IMR-90 (cell line): ENCODE results near the gene ADAP1. TPM values are rescaled to one million over a fixed set of nuclear protein-coding genes. Genes with fewer than 3 reads are reported as not detected.

ENCODE experiments used
- ATAC-seq: fragments of 200-7000 bp; cut with Tn5 transposase; 2 replicates; pipeline ENCODE4 v1.9.1; 2020; ENCODE audit warnings: low read depth, mild to moderate bottlenecking, moderate library complexity
- BruUV-seq: library from RNA; stranded (reverse); fragments of 400-500 nt; replicated peaks from 2 replicates; lab custom pipeline; 2021; lab: Mats Ljungman, UMichigan
- CTCF ChIA-PET: fragments of 300-600 bp; formaldehyde crosslinking; extraction: SDS; loops from one replicate; lab custom pipeline; 2021; ENCODE audit warnings: antibody characterized with exemption; lab: Yijun Ruan, JAX
- POLR2A ChIA-PET: fragments of 300-600 bp; sonication (Branson Sonifier 250); formaldehyde crosslinking; loops from one replicate; lab custom pipeline; 2022; ENCODE audit warnings: antibody characterized with exemption; ENCODE audit not compliant: unreplicated experiment; lab: Charles Lee
- DNase-seq: peaks from one replicate; pipeline ENCODE4 v3.0.0; 2013
- H2AFZ ChIP-seq: replicated peaks from 2 replicates; pipeline ENCODE3; 2013; ENCODE audit warnings: low read length, mild to moderate bottlenecking; ENCODE audit not compliant: poor library complexity
- H2AK5ac ChIP-seq: 2 replicates; pipeline ENCODE4 v1.6.1; 2013; ENCODE audit warnings: low read depth, low read length, inconsistent platforms
- H2AK9ac ChIP-seq: replicated peaks from 2 replicates; pipeline ENCODE3; 2013; ENCODE audit warnings: mild to moderate bottlenecking, low read depth, low read length, moderate library complexity; ENCODE audit not compliant: poor library complexity
- H2BK120ac ChIP-seq: 2 replicates; pipeline ENCODE4 v1.6.1; 2013; ENCODE audit warnings: low read depth, low read length, inconsistent platforms
- H2BK15ac ChIP-seq: 3 replicates; pipeline ENCODE4 v1.6.1; 2013; ENCODE audit warnings: low read depth, low read length, inconsistent platforms
- H2BK20ac ChIP-seq: 2 replicates; pipeline ENCODE4 v1.6.1; 2013; ENCODE audit warnings: low read depth, mild to moderate bottlenecking, inconsistent platforms, low read length, moderate library complexity
- H2BK5ac ChIP-seq: 2 replicates; pipeline ENCODE4 v1.6.1; 2013; ENCODE audit warnings: mild to moderate bottlenecking, low read depth, low read length, inconsistent platforms; ENCODE audit not compliant: poor library complexity, severe bottlenecking
- H3K14ac ChIP-seq: replicated peaks from 2 replicates; pipeline ENCODE4 v1.6.1; 2013; ENCODE audit warnings: low read depth, low read length, inconsistent platforms
- H3K18ac ChIP-seq: 2 replicates; pipeline ENCODE4 v1.6.1; 2013; ENCODE audit warnings: low read depth, low read length, control low read depth
- H3K23ac ChIP-seq: 2 replicates; pipeline ENCODE4 v1.6.1; 2013; ENCODE audit warnings: low read depth, low read length, inconsistent platforms
- H3K27ac ChIP-seq: 2 replicates; pipeline ENCODE4 v1.5.1; 2013; ENCODE audit warnings: mild to moderate bottlenecking, control low read depth, low read length; ENCODE audit not compliant: insufficient read depth
- H3K27me3 ChIP-seq: 2 replicates; pipeline ENCODE4 v1.6.1; 2013; ENCODE audit warnings: low read length; ENCODE audit not compliant: control insufficient read depth, insufficient read depth
- H3K36me3 ChIP-seq: 2 replicates; pipeline ENCODE4 v1.6.1; 2013; ENCODE audit warnings: low read length, mixed read lengths; ENCODE audit not compliant: control insufficient read depth, insufficient read depth
- H3K4ac ChIP-seq: 2 replicates; pipeline ENCODE4 v1.6.1; 2013; ENCODE audit warnings: low read depth, low read length, inconsistent platforms
- H3K4me1 ChIP-seq: 2 replicates; pipeline ENCODE4 v1.6.1; 2013; ENCODE audit warnings: low read length, mixed read lengths; ENCODE audit not compliant: control insufficient read depth, insufficient read depth
- H3K4me2 ChIP-seq: 2 replicates; pipeline ENCODE4 v1.6.1; 2013; ENCODE audit warnings: low read depth, mild to moderate bottlenecking, control low read depth, low read length, moderate library complexity
- H3K4me3 ChIP-seq: 2 replicates; pipeline ENCODE4 v1.5.1; 2013; ENCODE audit warnings: low read depth, mild to moderate bottlenecking, control low read depth, low read length, moderate library complexity; ENCODE audit not compliant: insufficient read depth
- H3K56ac ChIP-seq: 2 replicates; pipeline ENCODE4 v1.6.1; 2013; ENCODE audit warnings: low read length, inconsistent platforms; ENCODE audit not compliant: insufficient read depth; ENCODE audit errors: extremely low read depth
- H3K79me1 ChIP-seq, 2 experiments: 2 replicates each; pipeline ENCODE4 v1.6.1; 2013; ENCODE audit warnings: low read length in 2 of 2, inconsistent platforms in 1 of 2, low read depth in 1 of 2
- H3K9ac ChIP-seq: 2 replicates; pipeline ENCODE4 v1.6.1; 2013; ENCODE audit warnings: low read depth, low read length, control low read depth
- H3K9me1 ChIP-seq: 2 replicates; pipeline ENCODE4 v1.6.1; 2013; ENCODE audit warnings: low read length, inconsistent platforms; ENCODE audit not compliant: insufficient read depth
- H3K9me3 ChIP-seq: 2 replicates; pipeline ENCODE4 v1.6.1; 2013; ENCODE audit warnings: low read length; ENCODE audit not compliant: control insufficient read depth, insufficient read depth
- H4K20me1 ChIP-seq: 2 replicates; pipeline ENCODE4 v1.6.1; 2013; ENCODE audit warnings: low read length, inconsistent platforms; ENCODE audit not compliant: insufficient read depth
- H4K5ac ChIP-seq: 2 replicates; pipeline ENCODE4 v1.6.1; 2013; ENCODE audit warnings: mild to moderate bottlenecking, low read depth, low read length, control low read depth
- H4K8ac ChIP-seq, 2 experiments: 2 replicates each; pipeline ENCODE4 v1.6.1; 2013; ENCODE audit warnings: low read depth in 2 of 2, low read length in 2 of 2, control low read depth in 1 of 2, inconsistent platforms in 1 of 2
- H4K91ac ChIP-seq: 2 replicates; pipeline ENCODE4 v1.6.1; 2013; ENCODE audit warnings: low read depth, low read length, inconsistent platforms; ENCODE audit not compliant: insufficient read depth
- BHLHE40 ChIP-seq: fragments of 150-350 bp; IDR thresholded peaks from 2 replicates; pipeline ENCODE4 v1.6.1; 2016; ENCODE audit warnings: mild to moderate bottlenecking, low read depth, low read length
- CHD1 ChIP-seq: IDR thresholded peaks from 2 replicates; pipeline ENCODE4 v1.6.1; 2012; ENCODE audit warnings: low read depth, low read length, improper control_type of control experiment
- ELK1 ChIP-seq: fragments of 150-350 bp; IDR thresholded peaks from 2 replicates; pipeline ENCODE4 v1.6.1; 2016; ENCODE audit warnings: low read depth, mild to moderate bottlenecking, low read length, moderate library complexity, borderline replicate concordance
- MAFK ChIP-seq: IDR thresholded peaks from 2 replicates; pipeline ENCODE4 v1.6.1; 2012; ENCODE audit warnings: low read depth, low read length, improper control_type of control experiment
- NFE2L2 ChIP-seq: fragments of 150-350 bp; IDR thresholded peaks from 2 replicates; pipeline ENCODE4 v1.6.1; 2016; ENCODE audit warnings: low read depth, mild to moderate bottlenecking, low read length
- POLR2A ChIP-seq: IDR thresholded peaks from 2 replicates; pipeline ENCODE4 v1.6.1; 2012; ENCODE audit warnings: mild to moderate bottlenecking, low read depth, low read length
- RAD21 ChIP-seq: IDR thresholded peaks from 2 replicates; pipeline ENCODE4 v1.6.1; 2012; ENCODE audit warnings: low read length, improper control_type of control experiment
- RCOR1 ChIP-seq: IDR thresholded peaks from 2 replicates; pipeline ENCODE4 v1.6.1; 2012; ENCODE audit warnings: mild to moderate bottlenecking, low read length, improper control_type of control experiment; ENCODE audit not compliant: insufficient replicate concordance
- WGBS, 2 experiments: methylation state at CpG; one replicate each; pipeline versions ENCODE4 v1.1.5 to v1.1.7; 2013; ENCODE audit warnings: missing lambda C conversion rate in 2 of 2; ENCODE audit not compliant: insufficient read length in 1 of 2; ENCODE audit errors: extremely low coverage in 2 of 2; 5-methylcytosine and 5-hydroxymethylcytosine counted together
- dilution Hi-C: fragments of 300-500 bp; cut with HindIII; formaldehyde crosslinking; loops from one replicate; pipeline ENCODE4 v1.14.3; 2018; ENCODE audit warnings: low sequenced_read_pairs; ENCODE audit not compliant: unreplicated experiment
- in situ Hi-C: fragments of 300-500 bp; cut with MboI; formaldehyde crosslinking; loops from 3 replicates; pipeline ENCODE4 v1.14.3; 2019; ENCODE audit warnings: low sequenced_read_pairs, inconsistent platforms, mixed read lengths
- intact Hi-C: fragments of 100-400 bp; cut with micrococcal nuclease; formaldehyde crosslinking; loops from 2 replicates; pipeline ENCODE4 v1.10.0; 2022
- polyA plus RNA-seq, 3 experiments: library from polyadenylated mRNA; depleted of rRNA; stranded (reverse); fragments of >200 nt; gene quantifications; 2 replicates each; pipeline ENCODE4 v1.2.3, GENCODE V29; 2012; ENCODE audit warnings: low replicate concordance in 1 of 3
- total RNA-seq: library from RNA; depleted of rRNA; stranded (reverse); fragments of >200 nt; gene quantifications from 2 replicates; pipeline ENCODE4 v1.2.3, GENCODE V29; 2012
- TF ChIP-seq, protein P1 (sequence below): fragments of 150-350 bp; IDR thresholded peaks from 2 replicates; pipeline ENCODE4 v1.6.1; 2017; ENCODE audit warnings: mild to moderate bottlenecking, antibody characterized with exemption, low read length, low read depth

Gene ADAP1
- total and polyA plus RNA-seq, 2 of the 4 experiments (the other 2 are of a cell fraction) = 1.4 to 2.0 TPM

DNA sequence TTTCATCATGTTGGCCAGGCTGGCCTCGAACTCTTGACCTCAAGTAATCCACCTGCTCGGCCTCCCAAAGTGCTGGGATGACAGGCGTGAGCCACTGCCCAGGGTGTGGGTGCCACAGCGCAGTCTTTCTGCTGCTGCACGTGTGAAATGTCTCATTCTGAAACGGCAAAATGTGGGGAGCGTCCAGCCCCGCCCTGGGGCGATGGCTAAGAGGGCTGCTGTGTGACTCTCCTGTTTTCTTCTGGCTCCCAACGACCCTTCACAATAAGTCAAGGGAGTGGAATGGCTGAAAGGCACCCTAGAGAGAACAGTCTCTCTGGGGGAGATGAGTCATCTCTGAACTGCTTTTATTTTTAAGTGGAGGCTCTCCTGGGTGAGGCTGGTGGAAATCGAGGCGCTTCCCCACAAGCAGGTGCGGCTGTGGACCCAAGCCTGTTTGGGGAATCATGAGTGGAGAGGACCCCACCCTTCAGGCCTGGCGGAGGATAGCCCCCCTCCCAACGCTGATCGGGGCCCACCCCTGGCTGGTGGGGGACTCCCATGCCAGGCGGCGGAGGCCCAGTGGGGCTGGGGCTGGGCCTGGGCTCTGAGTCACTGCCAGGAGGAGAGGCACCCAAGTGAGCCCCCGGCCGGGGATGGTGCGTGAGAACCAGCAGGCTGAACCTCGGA lies 18.0 kb downstream of the ADAP1 start:
- ATAC-seq = peak; percentile 73
- in situ Hi-C loops = no loop called here
- Histone ChIP-seq H4K20me1 (no peaks in the 10 kb centered on the region), H2AFZ (no peak overlapping the region), H3K36me3 (no peaks in the 10 kb centered on the region), H3K9ac (no peak overlapping the region), H4K8ac (no peak overlapping the region), H3K56ac (no peak overlapping the region), H3K4ac (no peak overlapping the region), H2BK5ac (no peak overlapping the region), H3K9me1 (no peaks in the 10 kb centered on the region), H2BK120ac (no peak overlapping the region), H3K4me2 (no peak overlapping the region), H3K4me3 (no peak overlapping the region), H2AK5ac (no peak overlapping the region), H2BK15ac (no peak overlapping the region), H2AK9ac (no peak overlapping the region), H3K14ac (no peak overlapping the region), H3K79me1 (no peaks in the 10 kb centered on the region), H2BK20ac (no peak overlapping the region), H3K9me3 (no peaks in the 10 kb centered on the region), H3K23ac (no peak overlapping the region), H3K18ac (no peak overlapping the region), H3K4me1 (no peaks in the 10 kb centered on the region), H3K27ac (no peak overlapping the region), H4K5ac (no peak overlapping the region), H3K27me3 (no peaks in the 10 kb centered on the region; the same call in none of the 2 replicates), H4K91ac (no peak overlapping the region)
- DNase-seq = peak; percentile 28
- 81% methylated on average over 8 of the region's 22 CpGs; no CpG with 5 or more reads in 1 of the 2 experiments for whole genome bisulfite sequencing, 2 experiments
- CTCF ChIA-PET = no interaction called here
- BruUV-seq = no TSS peak
- TF ChIP-seq MAFK (no peak), NFE2L2 (no peak), ELK1 (no peak), RAD21 (no peak), RCOR1 (no peak), BHLHE40 (no peak), POLR2A (no peak), CHD1 (no peak)
- TF ChIP-seq, protein P1, sequence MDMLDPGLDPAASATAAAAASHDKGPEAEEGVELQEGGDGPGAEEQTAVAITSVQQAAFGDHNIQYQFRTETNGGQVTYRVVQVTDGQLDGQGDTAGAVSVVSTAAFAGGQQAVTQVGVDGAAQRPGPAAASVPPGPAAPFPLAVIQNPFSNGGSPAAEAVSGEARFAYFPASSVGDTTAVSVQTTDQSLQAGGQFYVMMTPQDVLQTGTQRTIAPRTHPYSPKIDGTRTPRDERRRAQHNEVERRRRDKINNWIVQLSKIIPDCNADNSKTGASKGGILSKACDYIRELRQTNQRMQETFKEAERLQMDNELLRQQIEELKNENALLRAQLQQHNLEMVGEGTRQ = no peak
- POLR2A ChIA-PET = no interaction called here
- intact Hi-C loops = no loop called here
- dilution Hi-C loops = no loop called here
